NCI-H146 treated with DMSO at 0.1 percent for 48 hours (cell line): Measurements from ENCODE around the gene DOK7.

ENCODE experiments used
- DNase-seq: peaks from one replicate; lab custom pipeline; 2025; ENCODE audit not compliant: unreplicated experiment; lab: John Stamatoyannopoulos, UW

Gene DOK7

DNA sequence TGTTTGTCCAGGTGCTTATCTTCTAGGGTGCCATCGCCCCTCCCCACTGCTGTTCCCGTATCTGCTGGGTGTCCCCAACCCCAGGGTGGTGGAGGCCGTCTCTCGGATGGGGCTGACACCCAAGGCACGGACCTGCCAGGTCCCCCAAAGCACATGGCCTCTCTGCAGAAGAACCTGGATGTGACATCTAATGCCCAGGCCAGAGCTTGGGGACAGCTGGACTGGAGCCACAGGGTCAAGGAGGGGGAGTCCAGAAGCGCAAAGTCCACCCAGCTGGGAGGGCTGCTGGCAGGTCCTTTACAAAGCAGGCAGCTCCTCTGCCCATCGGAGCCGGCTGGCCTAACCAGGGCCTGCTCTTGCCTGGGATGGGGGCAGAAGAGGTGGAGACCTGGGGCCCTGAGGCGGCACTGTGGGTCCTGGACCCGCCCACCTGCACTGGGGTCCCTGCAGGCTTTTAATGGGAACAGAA, 751 bp upstream of the DOK7 start:
- DNase-seq: no peak

- DNase-seq: no peak
Measured at GRCh38 chr4:3463556-3464348, 646 bp downstream of the DOK7 start.

GRCh38 chr4:3464349-3464905, 1.3 kb downstream of the DOK7 start:
- DNase-seq: no peak

GRCh38 chr4:3464911-3465697, 2.0 kb downstream of the DOK7 start:
- no peak for DNase-seq

DNA sequence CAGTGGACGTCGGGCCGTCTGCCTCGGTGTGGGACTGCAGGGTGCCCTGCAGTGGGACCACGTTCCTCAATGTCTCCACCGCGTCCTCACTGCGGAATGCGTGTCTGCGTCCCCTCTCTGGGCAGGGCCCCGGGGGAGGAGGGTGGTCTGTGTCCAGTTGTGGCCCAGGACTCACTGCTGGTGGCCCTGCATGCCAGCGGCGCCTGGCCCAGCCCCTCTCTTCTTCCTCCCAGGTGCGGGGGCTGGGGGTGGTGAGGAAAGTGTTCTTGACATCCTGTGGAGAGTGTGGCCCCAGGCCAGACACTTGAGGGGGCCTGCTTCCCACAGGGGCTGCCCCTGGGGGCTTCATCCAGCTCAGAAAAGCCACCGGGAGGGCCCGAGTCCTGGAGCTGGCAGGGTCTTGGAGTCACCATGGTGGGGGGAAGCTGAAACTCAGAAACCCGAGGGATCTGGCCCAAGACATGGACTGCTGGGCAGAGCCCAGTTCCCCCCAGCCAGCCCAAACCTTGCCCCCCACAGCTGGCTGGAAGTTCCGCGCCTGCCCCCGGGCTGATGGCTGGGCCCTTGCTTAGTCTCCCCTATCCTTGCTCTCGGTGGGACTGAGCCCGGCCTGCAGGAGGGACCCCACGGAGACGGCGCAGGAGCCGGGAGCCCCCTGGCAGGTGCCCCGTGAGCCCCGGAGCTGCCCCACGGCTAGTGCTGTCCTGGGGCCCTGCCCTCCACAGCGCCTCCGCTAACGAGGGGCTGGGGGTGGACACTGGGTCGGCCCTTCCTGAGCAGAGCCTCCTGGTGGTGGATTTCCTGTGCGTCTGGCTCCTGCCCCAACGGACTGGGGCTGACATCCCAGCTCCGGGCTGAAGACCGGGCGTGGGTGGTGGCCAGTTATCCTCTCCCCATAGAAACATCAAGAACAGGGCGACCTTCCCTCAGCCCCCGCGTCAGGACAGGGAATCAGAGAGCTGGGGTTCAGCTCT, 2.9 kb downstream of the DOK7 start:
- no peak for DNase-seq

- no peak for DNase-seq
Measured at GRCh38 chr4:3466691-3467600, 3.8 kb downstream of the DOK7 start.

- no peak for DNase-seq
Measured at GRCh38 chr4:3467601-3468031, 4.5 kb downstream of the DOK7 start.

DNA sequence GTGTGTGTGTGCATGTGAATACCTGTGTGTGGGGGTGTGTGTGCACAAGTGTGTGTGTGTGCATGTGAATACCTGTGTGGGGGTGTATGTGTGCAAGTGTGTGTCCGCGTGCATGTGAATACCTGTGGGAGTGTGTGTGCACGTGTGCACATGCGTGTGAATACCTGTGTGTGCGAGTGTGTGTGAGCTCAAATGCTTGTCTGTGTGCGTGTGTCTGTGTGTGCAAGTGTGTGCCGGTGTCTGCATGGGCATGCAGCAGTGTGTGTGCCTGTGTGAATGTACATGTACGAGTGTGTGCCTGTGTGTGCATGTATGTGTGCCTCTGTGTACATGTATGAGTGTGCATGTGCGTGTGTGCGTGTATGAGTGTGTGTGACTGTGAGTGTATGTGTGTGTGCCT, 5.0 kb downstream of the DOK7 start:
- no peak for DNase-seq

GRCh38 chr4:3468804-3469203, 5.7 kb downstream of the DOK7 start:
- DNase-seq: no peak

DNA sequence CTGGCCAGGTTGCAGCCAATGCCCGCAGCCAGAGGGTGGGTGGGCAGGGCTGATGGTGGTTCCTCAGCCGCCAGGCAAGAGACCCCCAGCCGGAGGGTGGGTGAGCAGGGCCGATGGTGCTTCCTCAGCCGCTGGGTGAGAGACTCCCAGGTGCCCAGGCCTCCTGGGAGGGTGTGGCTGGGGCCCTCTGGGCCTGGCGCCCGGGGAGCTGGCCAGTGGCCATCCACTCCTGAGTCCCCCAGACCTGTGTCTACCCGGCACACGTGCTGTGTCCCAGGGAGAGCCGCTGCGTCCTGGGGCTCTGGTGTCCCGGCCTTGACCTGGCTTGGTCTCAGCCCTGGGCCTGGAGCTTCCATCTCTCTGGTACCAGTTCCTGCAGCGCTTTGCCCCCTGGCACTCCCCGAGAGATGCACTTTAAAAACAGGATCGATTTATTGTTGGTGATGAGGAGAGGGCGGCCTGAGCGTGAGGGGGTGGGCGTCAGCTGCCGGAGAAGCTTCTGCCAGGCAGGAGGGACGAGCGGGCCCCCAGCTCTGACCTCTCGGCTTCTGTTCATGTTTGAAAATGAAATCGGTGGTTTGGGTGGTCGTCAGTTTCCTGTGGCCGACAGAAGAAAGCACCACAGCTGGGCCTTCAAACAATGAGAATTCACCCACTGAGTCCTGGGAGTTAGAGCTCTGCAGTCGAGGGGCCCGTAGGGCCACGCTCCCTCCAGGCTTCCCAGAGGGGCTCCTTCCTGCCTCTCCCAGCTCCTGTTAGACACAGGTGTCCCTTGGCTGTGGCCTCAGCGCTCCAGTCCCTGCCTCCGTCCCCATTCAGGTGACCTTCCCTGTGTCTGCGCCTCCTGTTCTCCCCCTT, 6.5 kb downstream of the DOK7 start:
- DNase-seq: no peak

- no peak for DNase-seq
Measured at GRCh38 chr4:3470244-3471097, 7.4 kb downstream of the DOK7 start.

DNA sequence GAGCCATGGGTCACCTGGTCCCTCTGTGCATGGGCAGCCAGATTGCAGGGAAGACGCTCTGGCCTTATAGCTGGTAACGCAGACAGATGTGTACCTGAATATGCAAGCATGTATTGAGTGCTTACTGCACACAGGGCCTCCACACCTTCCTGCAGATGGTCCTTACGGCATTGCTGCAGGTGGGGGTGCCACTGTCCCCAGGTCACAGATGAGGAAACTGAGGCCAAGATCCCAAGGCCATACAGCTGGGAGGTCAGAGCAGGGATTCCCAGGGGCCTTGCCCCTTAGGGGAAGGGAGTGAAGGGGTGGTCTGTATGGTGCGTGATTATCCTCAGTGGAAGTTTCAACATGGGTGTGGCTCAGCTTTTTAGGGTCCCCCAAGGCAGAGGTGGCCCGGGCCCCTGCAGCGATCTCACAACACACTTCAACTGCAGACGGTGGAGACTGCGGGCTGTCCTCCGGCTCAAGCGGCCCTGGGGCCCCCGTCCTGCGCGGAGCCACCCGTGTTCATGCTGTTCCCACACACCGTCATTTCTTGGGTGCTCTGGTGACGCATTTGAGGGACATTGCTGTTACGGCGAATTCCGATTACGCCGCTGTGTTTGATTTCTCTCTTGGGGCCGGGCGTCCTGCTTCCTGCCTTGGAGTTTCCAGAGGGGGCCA, 8.1 kb downstream of the DOK7 start:
- DNase-seq: no peak

DNA sequence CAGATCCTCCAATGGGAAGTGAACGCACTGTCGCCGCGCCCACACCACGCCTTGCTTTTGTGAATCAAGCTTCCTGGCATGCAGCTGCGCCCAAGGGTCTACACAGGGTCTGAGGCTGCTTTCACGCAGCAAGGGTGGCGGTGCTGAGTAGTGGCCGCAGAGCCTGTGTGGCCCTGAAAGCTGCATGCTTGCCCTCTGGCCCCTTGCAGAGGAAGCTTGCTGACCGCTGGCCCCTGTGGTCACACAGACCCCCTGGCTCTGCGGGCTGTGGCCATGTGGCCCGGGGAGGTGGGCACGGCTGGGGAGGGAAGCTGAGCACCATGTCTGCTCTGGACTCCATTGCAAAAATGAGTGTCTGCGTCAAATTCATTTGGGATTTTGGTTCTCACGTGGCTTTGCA, 8.8 kb downstream of the DOK7 start:
- no peak for DNase-seq

DNA sequence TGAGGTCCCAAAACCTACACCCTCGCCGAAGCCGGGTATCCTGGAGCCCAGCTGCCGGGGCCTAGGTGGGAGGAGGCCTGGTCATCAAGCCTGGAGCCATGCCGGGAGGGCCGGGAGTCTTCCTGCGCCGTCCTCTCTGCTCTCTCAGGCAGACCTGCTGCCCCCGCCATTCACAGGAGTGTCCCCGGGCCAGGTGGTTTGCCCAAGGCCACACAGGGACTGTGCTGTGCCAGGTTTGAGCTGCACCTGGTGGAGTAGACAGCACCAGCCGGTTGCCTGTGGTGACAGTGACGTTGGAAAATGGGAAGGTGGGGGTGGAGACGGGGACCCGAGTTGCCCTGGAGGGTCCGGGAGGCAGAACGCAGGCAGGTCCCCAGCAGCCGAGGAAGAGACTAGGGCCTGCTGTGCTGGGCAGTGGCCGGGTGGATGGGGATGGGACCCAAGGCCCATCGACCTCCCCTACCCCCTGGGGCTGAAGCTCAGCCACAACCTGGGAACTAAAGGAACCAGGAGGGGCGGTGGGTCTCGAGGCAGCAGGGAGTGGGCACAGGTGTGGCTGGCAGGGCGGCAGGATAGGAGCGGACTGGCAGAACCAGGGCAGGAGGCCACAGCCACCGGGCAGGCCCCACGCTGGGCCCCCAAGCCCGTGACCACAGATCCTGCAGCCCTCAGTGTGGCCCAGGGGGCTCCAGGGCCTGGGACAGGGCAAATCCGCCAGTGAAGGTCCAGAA, 9.5 kb downstream of the DOK7 start:
- DNase-seq: peak; percentile 59

DNA sequence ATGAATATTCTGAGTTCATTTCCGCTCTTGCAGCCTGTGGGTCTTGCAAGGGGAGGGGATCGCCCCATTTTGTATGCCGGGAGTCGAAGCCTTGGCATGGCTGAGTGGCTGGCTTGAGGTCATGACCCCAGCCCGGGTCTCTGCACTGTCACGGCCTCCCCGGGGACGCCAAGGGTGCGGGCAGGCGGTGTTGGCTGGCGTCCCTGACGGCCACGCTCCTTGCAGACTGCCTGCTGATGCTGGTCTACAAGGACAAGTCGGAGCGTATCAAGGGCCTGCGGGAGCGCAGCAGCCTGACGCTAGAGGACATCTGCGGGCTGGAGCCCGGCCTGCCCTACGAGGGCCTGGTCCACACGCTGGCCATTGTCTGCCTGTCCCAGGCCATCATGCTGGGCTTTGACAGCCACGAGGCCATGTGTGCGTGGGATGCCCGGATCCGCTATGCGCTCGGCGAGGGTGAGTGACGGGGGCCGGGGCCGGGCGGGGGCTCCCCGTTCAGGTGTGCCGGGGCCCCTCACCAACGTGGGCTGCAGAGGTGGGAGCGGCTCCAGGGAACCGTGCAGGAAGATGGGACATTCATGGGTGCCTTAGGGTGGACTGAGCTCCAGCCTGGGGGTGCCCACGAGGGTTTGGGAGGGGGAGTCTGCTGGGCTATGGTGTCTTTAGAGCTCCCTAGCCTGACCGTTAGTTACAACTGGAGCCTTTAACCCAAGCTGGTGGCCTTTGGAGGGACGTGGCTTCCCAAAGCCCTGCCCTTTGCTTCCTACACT, 10.3 kb downstream of the DOK7 start:
- no peak for DNase-seq
